ENCODE results near the gene EEF1A2. TPM values are rescaled to one million over a fixed set of nuclear protein-coding genes. Genes with fewer than 3 reads are reported as not detected.

EEF1A2 gene
- total RNA-seq = not detected

DNA sequence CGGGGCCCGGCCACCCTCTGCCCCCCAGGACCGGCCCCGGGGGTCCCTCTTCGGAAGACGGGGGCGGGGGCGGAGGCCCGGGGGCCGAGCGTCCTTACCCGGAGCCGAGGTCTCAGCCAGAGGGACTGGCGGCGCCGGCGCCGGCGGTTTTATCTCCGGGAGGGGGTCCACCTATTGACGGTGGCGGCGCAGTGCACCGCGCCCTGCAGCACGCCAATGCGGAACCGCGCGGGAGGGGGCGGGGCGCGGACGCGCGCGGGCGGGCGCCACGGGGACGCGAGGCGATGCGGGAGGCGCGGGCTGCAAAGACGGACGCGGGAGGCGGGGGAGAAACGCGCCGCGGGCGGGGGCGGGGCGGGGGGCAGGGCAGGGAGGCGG, at the start of gene EEF1A2:
TSS of gene EEF1A2 (minus strand) at position 124 of the 378 bp plus-strand sequence. CDS start 1,320 bp downstream, outside the sequence.
- WGBS, 2 donors = 0% methylated on average over 8 of the region's 58 CpGs; no CpG with 5 or more reads in 1 of the 2 donors
- DNase-seq (ENCODE audit: low spot score in 2 of 2) = no peak
- peaks cover 0 to 25% (median 7%) of the 10 kb centered on the region in 4 donors for H3K4me1 ChIP-seq

GRCh38 chr20:63548542-63548941, 49.7 kb upstream of the EEF1A2 start:
- Histone ChIP-seq H3K27ac (no peak overlapping the region), H3K36me3 (no peaks in the 10 kb centered on the region), H3K27me3 (peaks cover 0 to 58% of the 10 kb centered on the region in 2 donors), H3K9me3 (no peaks in the 10 kb centered on the region), H3K4me3 (no peak overlapping the region), H3K4me1 (peaks cover 0 to 19% (median 6%) of the 10 kb centered on the region in 4 donors)
- 18 to 43% methylated on average over 8 to 10 of the region's 11 CpGs for WGBS, 2 donors
- TF ChIP-seq POLR2A (IDR thresholded peaks at IDR 0.05) = no peak
- no peak for TF ChIP-seq CTCF (IDR thresholded peaks at IDR 0.05)
- TF ChIP-seq EP300 (IDR thresholded peaks at IDR 0.05) = no peak
- no peak for DNase-seq (ENCODE audit: low spot score in 2 of 2)

More for the DNA sequence above, at the start of gene EEF1A2:
- Histone ChIP-seq H3K36me3 (no peaks in the 10 kb centered on the region), H3K27ac (no peak within 1 kb of the TSS), H3K9me3 (peaks cover 0 to 5% (median 0%) of the 10 kb centered on the region in 4 donors), H3K27me3 (peaks cover 0 to 90% of the 10 kb centered on the region in 2 donors), H3K4me3 (peak within 1 kb of the TSS in 3 of 4 donors; percentile 4 to 46 (median 37))
- TF ChIP-seq EP300 (IDR thresholded peaks at IDR 0.05) (no peak), CTCF (IDR thresholded peaks at IDR 0.05) (peak in 1 of 5 experiments; percentile 4), POLR2A (IDR thresholded peaks at IDR 0.05) (no peak)

DNA sequence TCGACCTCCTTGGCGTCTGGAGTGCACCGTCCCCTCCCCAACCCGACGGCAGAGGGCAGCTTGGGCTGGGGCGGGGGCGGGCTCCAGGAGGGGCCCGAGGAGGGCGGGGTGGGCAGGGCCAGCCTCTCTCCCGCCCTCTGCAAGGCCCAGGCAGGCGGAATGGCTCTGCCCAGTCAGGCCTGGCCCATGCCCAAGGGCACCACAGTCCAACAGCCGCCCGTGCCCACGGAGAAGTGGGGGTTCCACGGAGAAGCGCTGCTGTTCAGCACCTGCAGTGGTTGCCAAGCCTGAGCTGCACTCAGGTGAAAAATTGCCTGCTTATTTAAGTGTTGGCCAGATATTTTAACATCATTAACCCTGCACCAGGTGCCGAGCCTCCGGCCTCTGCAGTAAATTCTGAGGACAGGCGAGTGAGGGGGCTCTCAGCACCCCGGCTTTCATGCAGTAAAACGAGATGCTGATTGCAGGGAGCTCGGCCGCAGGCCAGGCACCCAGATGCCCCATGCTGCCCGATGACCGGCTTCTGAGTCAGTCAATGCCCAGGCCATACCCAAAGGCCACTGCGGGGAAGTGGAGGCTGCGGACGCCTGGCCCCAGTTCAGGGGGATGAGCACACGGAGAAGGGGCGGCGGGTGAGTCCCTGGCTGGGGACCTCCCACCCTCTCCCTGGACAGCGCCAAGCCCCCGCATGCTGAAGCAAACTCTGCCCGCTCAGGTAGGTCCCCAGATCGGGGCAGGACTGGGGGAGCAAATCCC, 49.0 kb upstream of the EEF1A2 start, which contains the start of gene SRMS:
TSS of gene SRMS (minus strand) at position 25 of the 756 bp plus-strand sequence. CDS start 286 bp downstream, outside the sequence.
- TF ChIP-seq POLR2A (IDR thresholded peaks at IDR 0.05) = no peak

GRCh38 chr20:63546956-63547724, 48.3 kb upstream of the EEF1A2 start:
- Histone ChIP-seq H3K36me3 (no peaks in the 10 kb centered on the region), H3K4me3 (no peak overlapping the region), H3K27me3 (peaks cover 0 to 58% of the 10 kb centered on the region in 2 donors), H3K4me1 (peaks cover 0 to 5% (median 0%) of the 10 kb centered on the region in 4 donors), H3K9me3 (no peaks in the 10 kb centered on the region), H3K27ac (no peak overlapping the region)
- 43 to 56% methylated on average over 25 to 41 of the region's 58 CpGs for WGBS, 2 donors
- DNase-seq (ENCODE audit: low spot score in 2 of 2) = no peak
- no peak for TF ChIP-seq CTCF (IDR thresholded peaks at IDR 0.05)
- no peak for TF ChIP-seq EP300 (IDR thresholded peaks at IDR 0.05)
- TF ChIP-seq POLR2A (IDR thresholded peaks at IDR 0.05) = no peak

More for the DNA sequence above, 49.0 kb upstream of the EEF1A2 start, which contains the start of gene SRMS:
- no peak for DNase-seq (ENCODE audit: low spot score in 2 of 2)
- Histone ChIP-seq H3K9me3 (no peaks in the 10 kb centered on the region), H3K36me3 (no peaks in the 10 kb centered on the region), H3K4me1 (peaks cover 0 to 13% (median 3%) of the 10 kb centered on the region in 4 donors), H3K27ac (no peak within 1 kb of the TSS), H3K27me3 (peaks cover 0 to 58% of the 10 kb centered on the region in 2 donors), H3K4me3 (no peak within 1 kb of the TSS)
- 61 to 65% methylated on average over 17 to 30 of the region's 35 CpGs for WGBS, 2 donors

- peaks cover 0 to 58% of the 10 kb centered on the region in 2 donors for H3K27me3 ChIP-seq
- H3K9me3 ChIP-seq = no peaks in the 10 kb centered on the region
- H3K27ac ChIP-seq = no peak overlapping the region
- 72 to 80% methylated on average over 12 to 18 of the region's 20 CpGs for WGBS, 2 donors
- DNase-seq (ENCODE audit: low spot score in 2 of 2) = no peak
- H3K4me1 ChIP-seq = peaks cover 0 to 5% (median 0%) of the 10 kb centered on the region in 4 donors
- TF ChIP-seq EP300 (IDR thresholded peaks at IDR 0.05) (no peak), POLR2A (IDR thresholded peaks at IDR 0.05) (no peak), CTCF (IDR thresholded peaks at IDR 0.05) (no peak)
- no peaks in the 10 kb centered on the region for H3K36me3 ChIP-seq
- H3K4me3 ChIP-seq = no peak overlapping the region
Measured at GRCh38 chr20:63546256-63546955, 47.5 kb upstream of the EEF1A2 start.

Measured in tibial nerve (tissue), 4 donors.